HG02763 (cell line): ENCODE data around the gene RDM1.

Experiments used
- ATAC-seq: cut with Tn5 transposase; IDR thresholded peaks from one replicate; pipeline ENCODE4 v1.9.1; 2021; ENCODE audit warnings: mild to moderate bottlenecking, moderate library complexity; ENCODE audit not compliant: unreplicated experiment

Gene RDM1

DNA sequence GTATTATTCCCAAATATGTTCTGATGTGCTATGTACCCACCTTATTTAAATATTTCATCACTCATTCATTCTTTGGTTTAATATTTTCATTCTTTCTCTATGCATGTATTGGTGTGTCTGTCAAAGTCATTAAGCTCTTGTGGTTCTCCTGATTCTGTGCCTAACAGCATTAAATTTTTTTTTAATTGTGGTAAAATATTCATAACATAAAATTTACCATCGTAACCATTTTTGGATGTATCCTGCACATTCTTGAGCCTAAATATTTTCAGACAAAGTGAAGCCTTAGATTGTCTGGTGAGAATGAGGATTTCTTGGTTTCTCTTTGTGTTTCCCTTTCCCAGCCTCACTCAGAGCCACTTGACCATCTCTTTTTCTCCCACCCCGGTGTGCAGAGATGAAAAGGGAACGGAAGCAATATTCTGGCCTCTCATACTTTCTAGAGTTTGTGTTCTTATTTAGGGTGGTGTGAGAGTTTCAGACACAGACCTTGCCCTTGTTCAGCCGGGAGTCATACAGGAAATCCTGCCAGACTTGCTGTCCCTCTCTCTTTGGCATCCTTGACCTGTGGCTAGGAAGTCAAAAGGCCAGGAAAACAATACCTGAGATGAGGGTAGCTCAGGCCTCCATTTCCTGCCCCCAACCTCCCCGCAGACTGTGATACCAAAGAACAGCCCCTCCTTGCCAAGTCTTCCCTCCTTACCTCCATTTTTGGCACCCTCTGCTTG lies 55.3 kb downstream of the RDM1 start:
- no peak for ATAC-seq

- ATAC-seq: no peak
Measured at GRCh38 chr17:35872196-35872980, 58.2 kb downstream of the RDM1 start.

DNA sequence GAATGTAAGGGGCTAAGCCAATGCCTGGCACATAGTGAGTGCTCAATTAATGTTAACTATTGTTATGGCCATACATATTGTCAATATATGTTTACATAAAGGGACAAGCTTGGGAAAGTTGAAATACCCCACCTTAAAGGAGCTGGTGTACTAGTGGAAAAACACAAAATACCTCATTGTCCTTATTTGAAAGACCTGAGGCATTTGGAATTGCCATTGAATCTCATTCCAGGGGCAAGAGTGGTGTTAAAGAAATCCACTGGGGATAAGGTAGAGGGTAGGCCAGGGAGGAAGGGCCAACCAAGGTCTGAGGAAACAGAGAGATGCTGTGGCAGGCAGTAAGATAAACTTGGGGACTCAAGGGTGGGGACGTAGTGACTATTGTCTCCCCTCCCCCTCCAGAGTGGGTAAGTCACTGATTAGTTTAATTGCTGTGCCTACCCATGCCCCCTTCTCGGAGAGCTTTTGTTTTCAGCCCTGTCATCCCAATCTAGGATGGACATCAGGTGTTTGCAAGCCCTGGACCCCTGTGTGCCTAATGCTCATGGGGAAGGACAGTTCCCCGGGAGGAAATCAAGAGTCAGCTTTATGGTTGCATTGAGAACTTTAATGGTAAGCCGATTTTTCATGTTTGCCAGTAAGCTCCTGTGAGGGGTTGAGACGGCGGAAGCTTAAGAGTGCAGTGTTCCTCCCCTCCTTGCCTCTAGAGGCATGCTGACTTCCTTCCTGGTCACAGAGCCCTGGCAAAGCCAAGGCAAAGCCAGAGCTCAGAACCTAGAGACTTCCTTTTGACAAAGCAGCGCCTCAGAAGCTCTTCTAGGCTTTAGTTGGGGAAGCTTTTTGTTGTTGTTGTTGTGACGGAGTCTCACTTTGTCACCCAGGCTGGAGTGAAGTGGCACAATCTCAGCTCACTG lies 59.4 kb downstream of the RDM1 start:
- no peak for ATAC-seq

DNA sequence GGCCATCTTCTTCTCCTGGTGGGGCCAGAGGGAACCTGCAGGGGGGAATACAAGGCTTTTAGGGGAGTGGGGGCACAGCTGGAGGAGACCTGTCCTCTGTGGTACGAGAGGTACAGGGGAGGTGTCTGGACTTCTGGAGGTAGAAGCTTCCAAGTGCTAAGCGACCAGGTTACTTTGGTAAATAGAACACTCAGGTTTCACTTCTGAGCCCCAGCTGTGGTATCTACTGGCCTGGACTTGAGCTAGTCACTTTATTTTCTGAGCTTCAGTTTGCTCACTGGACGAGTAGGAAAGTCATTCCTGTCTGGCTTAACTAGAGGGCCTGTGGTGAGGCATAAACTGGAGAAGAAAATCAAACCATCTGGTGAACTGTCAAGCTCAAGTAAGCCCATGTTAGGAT lies 61.8 kb downstream of the RDM1 start, which contains the start of gene HEATR9:
Gene HEATR9 (minus strand): TSS at position 155 of the 400 bp plus-strand sequence. CDS start 149 bp downstream, at position 6.
- ATAC-seq: no peak
